Keratinocyte (primary cell): Measurements from ENCODE around the gene PIBF1.

Experiments used
- CTCF ChIP-seq, 3 experiments: IDR thresholded peaks in 1 of 3; conservative IDR thresholded peaks in 1 of 3; optimal IDR thresholded peaks in 1 of 3; 2 replicates in 2 of 3; 3 replicates in 1 of 3; pipeline versions ENCODE3 to v1.5.1; 2011; ENCODE audit warnings: low read length in 3 of 3, mild to moderate bottlenecking in 3 of 3, moderate library complexity in 2 of 3, control low read depth in 1 of 3, inconsistent platforms in 1 of 3; ENCODE audit not compliant: insufficient read depth in 2 of 3; ENCODE audit errors: extremely low read depth in 1 of 3
- EZH2 ChIP-seq: IDR thresholded peaks from one replicate; pipeline ENCODE4 v1.6.1; 2012; ENCODE audit warnings: inconsistent platforms, mild to moderate bottlenecking, low read length, moderate library complexity

GRCh38 chr13:72754111-72754510, 27.8 kb upstream of the PIBF1 start:
- TF ChIP-seq CTCF (optimal IDR thresholded peaks at IDR 0.05 in 1 of 3, IDR thresholded peaks at IDR 0.05 in 1 of 3, conservative IDR thresholded peaks at IDR 0.05 in 1 of 3; ENCODE audit: extremely low read depth in 1 of 3, insufficient read depth in 2 of 3, low read length in 3 of 3): no peak
- no peak for TF ChIP-seq EZH2
